GM12891 (cell line): ENCODE measurements around the gene PGD.
"Not testable (repeated sequence)": the region's sequence is repeated elsewhere in the genome, so short reads cannot be mapped to it uniquely, and the experiment has no call there.

ENCODE experiments used
- DNase-seq: peaks from one replicate; pipeline ENCODE4 v3.0.0; 2011; ENCODE audit warnings: low spot score; ENCODE audit not compliant: insufficient read length
- FAIRE-seq: peaks from 2 replicates; lab custom pipeline; 2011; peaks lifted over from hg19 to GRCh38; lab: Jason Lieb, UNC
- PAX5 ChIP-seq: IDR thresholded peaks from 2 replicates; pipeline ENCODE4 v1.6.1; 2011; ENCODE audit warnings: low read length, moderate library complexity, mild to moderate bottlenecking; ENCODE audit not compliant: insufficient read depth, severe bottlenecking
- POLR2A ChIP-seq: IDR thresholded peaks from 2 replicates; pipeline ENCODE4 v1.6.1; 2011; ENCODE audit warnings: low read depth, low read length, control low read depth
- POLR2AphosphoS5 ChIP-seq: IDR thresholded peaks from 2 replicates; pipeline ENCODE4 v1.6.1; 2011; ENCODE audit warnings: low read depth, low read length, control low read depth
- POU2F2 ChIP-seq: IDR thresholded peaks from 2 replicates; pipeline ENCODE4 v1.6.1; 2011; ENCODE audit warnings: low read depth, mild to moderate bottlenecking, control low read depth, low read length, moderate library complexity
- SPI1 ChIP-seq: IDR thresholded peaks from 2 replicates; pipeline ENCODE4 v1.6.1; 2011; ENCODE audit warnings: low read depth, low read length, control low read depth
- TAF1 ChIP-seq: IDR thresholded peaks from 2 replicates; pipeline ENCODE4 v1.6.1; 2011; ENCODE audit warnings: low read depth, low read length, control low read depth

The PGD gene

DNA sequence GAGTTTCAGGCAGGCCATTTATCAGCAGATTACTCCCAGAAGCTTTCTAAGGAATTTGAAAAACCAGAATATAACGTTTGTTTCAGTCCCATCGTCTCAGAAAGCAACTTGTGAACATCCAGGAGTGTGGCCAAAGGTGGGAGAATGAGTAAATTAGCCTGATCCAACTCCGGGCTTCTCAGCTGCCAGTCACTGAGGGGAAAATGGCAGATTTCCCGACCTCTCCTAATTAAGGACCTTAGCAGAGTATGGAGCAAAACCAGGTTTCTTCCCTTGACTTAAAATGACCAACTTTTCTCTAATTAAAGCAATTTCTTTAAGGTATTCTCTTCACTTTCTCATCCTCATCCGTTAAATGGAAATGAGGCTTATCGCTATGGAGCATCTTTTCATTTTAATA lies 52.0 kb downstream of the PGD start:
- DNase-seq: no peak
- TF ChIP-seq POLR2AphosphoS5 (no peak), POU2F2 (no peak), POLR2A (no peak), SPI1 (no peak), PAX5 (no peak), TAF1 (no peak)
- no peak for FAIRE-seq

DNA sequence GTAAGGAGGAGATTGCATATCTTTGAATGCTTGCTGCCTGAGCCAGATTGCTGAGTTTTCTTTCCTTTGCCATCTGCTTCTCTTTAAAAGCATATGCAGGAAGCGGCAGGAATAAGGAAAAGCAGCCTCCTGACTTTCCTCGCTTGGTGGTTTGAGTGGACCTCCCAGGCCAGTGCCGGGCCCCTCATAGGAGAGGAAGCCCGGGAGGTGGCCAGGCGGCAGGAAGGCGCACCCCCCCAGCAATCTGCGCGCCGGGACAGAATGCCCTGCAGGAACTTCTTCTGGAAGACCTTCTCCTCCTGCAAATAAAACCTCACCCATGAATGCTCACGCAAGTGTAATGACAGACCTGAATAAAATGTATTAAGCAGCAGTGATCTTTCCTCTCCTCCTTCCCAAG lies 52.4 kb downstream of the PGD start:
- no peak for FAIRE-seq
- TF ChIP-seq PAX5 (no peak), TAF1 (no peak), POLR2A (no peak), POLR2AphosphoS5 (no peak), SPI1 (no peak), POU2F2 (no peak)
- DNase-seq: no peak

DNA sequence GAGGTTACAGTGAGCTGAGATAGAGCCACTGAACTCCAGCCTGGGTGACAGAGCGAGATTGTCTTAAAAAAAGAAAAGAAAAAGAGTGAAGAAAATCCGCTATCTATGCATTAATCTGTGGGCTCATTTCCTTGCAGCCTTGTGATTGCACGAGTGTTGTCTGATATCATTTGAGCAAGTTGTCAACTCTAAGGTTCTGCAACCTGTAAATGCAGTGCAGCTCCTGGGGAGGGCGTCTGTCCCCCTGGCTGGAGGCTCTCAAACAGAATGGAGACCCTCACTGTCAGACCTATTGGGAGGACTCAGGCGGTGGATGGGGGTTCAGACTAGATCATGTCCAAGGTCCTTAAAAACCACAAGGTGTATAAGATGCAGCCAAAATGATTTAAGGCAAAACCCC lies 57.2 kb downstream of the PGD start:
- no peak for FAIRE-seq
- DNase-seq: no peak
- TF ChIP-seq PAX5 (no peak), POLR2A (no peak), TAF1 (no peak), SPI1 (no peak), POU2F2 (no peak), POLR2AphosphoS5 (no peak)

DNA sequence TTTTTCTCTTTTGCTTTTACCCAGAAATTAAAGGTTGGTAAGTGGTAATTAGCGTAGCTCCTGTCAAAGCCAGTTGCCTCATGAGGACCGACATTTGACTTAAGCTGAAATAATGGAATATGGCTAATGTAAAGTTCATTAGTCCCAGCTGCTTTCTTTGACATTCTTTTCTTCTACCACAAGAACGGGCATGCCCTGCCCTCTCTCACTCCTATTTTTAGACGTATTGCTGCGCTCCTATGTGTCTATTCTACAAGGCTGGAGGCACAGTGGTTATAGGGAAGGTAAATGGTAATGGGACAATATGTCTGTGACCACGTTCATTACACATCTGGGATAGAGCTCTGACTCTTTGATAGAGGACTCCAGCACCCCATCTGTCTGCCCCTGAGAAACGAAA lies 57.8 kb downstream of the PGD start:
- FAIRE-seq: peak; percentile 28
- TF ChIP-seq TAF1 (no peak), POU2F2 (no peak), POLR2AphosphoS5 (no peak), POLR2A (no peak), PAX5 (no peak), SPI1 (no peak)

DNA sequence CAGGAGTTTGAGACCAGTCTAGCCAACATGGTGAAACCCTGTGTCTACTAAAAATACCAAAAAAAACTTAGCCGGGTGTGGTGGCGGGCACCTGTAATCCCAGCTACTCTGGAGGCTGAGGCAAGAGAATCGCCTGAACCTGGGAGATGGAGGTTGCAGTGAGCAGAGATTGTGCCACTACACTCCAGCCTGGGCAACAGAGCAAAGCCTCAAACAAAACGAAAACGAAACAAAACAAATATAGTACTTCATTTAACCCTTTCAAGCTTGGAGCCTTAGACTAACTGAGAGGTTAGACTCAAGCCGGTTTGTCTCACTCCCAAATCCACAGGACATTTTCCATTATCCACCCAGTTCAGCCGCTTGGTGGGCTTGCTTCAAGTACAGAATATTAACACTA lies 58.6 kb downstream of the PGD start:
- FAIRE-seq, DNase-seq: not testable (repeated sequence)

More for the DNA sequence above, 57.8 kb downstream of the PGD start:
- no peak for DNase-seq

DNA sequence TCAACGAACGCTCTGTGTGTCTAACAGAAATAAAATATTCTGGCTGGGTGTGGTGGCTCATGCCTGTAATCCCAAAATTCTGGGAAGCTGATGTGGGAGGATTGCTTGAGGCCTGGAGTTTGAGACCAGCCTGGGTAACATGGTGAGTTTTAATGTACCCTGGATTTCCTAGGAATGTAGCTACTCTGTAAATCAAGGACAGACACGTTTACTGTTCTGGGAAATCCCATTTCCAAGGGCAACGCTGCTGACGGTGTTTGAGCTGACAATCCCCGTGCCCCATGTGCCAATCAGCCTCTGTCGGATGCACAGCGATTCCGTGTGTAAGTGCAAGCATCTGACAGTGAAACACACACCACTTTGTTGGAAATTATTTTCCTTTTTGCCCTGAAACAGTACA lies 59.0 kb downstream of the PGD start:
- DNase-seq: no peak
- FAIRE-seq: peak; percentile 26
- TF ChIP-seq POLR2A (no peak), POLR2AphosphoS5 (no peak), SPI1 (no peak), POU2F2 (no peak), TAF1 (no peak)

DNA sequence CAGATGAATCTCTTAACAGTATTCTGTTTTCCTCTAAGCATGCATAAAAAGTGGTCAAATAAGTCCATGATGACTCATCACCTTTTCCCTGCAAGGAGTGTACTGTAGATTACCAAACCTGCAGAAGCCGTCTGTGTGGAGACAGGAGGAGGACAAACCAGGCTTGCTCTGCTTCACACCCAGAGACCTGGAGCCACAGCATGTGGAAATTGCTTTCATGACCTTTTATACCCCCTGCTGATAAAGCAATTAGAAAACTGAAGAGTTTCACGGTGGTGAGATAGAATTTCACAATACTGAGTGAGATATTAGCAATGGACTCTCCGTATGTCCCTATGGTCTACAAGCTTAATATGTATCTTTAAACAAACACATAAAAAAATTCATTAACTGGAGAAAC lies 60.3 kb downstream of the PGD start:
- FAIRE-seq: no peak
- no peak for DNase-seq
- TF ChIP-seq POU2F2 (no peak), POLR2AphosphoS5 (no peak), POLR2A (no peak), PAX5 (no peak), TAF1 (no peak), SPI1 (no peak)

DNA sequence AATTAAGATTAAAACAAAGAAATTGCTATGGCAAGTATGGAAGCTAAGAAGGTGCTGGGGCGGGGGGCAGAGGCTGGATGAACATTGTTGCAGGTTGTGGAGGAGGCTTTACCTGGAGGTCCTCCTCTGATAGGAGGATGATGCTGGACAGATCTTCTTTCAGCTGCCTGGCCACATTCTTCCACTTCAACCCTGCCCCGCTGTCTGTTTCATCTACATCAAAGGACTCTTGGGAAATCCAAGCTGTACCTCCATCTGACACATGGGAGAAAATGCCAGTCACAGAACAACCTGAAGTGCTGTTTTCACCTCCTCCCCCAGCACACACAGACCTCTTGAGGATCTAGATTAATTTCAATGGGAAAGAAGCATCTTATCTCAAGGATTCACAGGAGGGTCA lies 68.2 kb downstream of the PGD start:
- TF ChIP-seq POLR2A (no peak), POLR2AphosphoS5 (no peak), POU2F2 (no peak)
- FAIRE-seq (no peak), DNase-seq (no peak)

DNA sequence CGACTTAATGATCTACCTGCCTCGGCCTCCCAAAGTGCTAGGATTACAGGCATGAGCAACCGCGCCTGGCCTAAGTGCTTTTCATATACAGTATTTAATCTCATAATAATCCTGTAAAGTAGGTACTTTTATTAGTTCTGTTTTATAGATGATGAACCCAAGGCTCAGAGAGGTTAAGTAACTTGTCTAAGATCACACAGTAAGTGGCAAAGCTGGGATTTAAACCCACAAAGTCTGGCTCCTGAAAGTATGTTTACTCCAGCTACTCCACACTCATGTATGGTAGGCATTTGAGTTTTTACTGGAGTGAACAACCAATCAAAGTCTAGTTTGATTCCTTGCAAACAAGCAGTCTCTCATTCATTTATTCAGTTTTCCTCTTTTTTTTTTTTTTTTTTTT lies 71.2 kb downstream of the PGD start:
- TF ChIP-seq POU2F2: no peak
- TF ChIP-seq PAX5: no peak
- no peak for TF ChIP-seq SPI1
- no peak for TF ChIP-seq TAF1
- TF ChIP-seq POLR2AphosphoS5: no peak
- no peak for TF ChIP-seq POLR2A
- no peak for FAIRE-seq

More for the DNA sequence above, 71.2 kb downstream of the PGD start:
- DNase-seq: no peak
